ENCODE results near the gene DCDC1. TPM values are rescaled to one million over a fixed set of nuclear protein-coding genes. Genes with fewer than 3 reads are reported as not detected.

The DCDC1 gene
- total RNA-seq, 1 donor from 2014 or later = 0.16 TPM

GRCh38 chr11:31109446-31109845 lies 260.1 kb downstream of the DCDC1 start:
- intact Hi-C loops (cut with micrococcal nuclease) = no loop called here

GRCh38 chr11:31107649-31108048 lies 261.9 kb downstream of the DCDC1 start:
- intact Hi-C loops (cut with micrococcal nuclease) = no loop called here

- intact Hi-C loops (cut with micrococcal nuclease) = no loop called here
Observed at GRCh38 chr11:31106968-31107576, 262.5 kb downstream of the DCDC1 start.

GRCh38 chr11:31106326-31106725 lies 263.2 kb downstream of the DCDC1 start:
- intact Hi-C loops (cut with micrococcal nuclease) = no loop called here

- intact Hi-C loops (cut with micrococcal nuclease) = no loop called here
Observed at GRCh38 chr11:31102875-31103274, 266.7 kb downstream of the DCDC1 start.

- intact Hi-C loops (cut with micrococcal nuclease) = no loop called here
Observed at GRCh38 chr11:31102316-31102715, 267.2 kb downstream of the DCDC1 start.

GRCh38 chr11:31096191-31096805 lies 273.2 kb downstream of the DCDC1 start:
- intact Hi-C loops (cut with micrococcal nuclease) = no loop called here

- intact Hi-C loops (cut with micrococcal nuclease) = no loop called here
Observed at GRCh38 chr11:31092638-31093037, 276.9 kb downstream of the DCDC1 start.

- intact Hi-C loops (cut with micrococcal nuclease) = no loop called here
Observed at GRCh38 chr11:31089117-31089516, 280.4 kb downstream of the DCDC1 start.

- intact Hi-C loops (cut with micrococcal nuclease) = no loop called here
Observed at GRCh38 chr11:31069447-31070205, 299.9 kb downstream of the DCDC1 start.

GRCh38 chr11:31060880-31061279 lies 308.7 kb downstream of the DCDC1 start:
- intact Hi-C loops (cut with micrococcal nuclease) = no loop called here

- intact Hi-C loops (cut with micrococcal nuclease) = no loop called here
Observed at GRCh38 chr11:31059529-31059928, 310.0 kb downstream of the DCDC1 start.

- intact Hi-C loops (cut with micrococcal nuclease) = no loop called here
Observed at GRCh38 chr11:31050061-31050765, 319.3 kb downstream of the DCDC1 start.

- intact Hi-C loops (cut with micrococcal nuclease) = no loop called here
Observed at GRCh38 chr11:31045335-31045734, 324.2 kb downstream of the DCDC1 start.

- intact Hi-C loops (cut with micrococcal nuclease) = no loop called here
Observed at GRCh38 chr11:31030138-31030792, 339.3 kb downstream of the DCDC1 start.

GRCh38 chr11:31026315-31026714 lies 343.2 kb downstream of the DCDC1 start:
- intact Hi-C loops (cut with micrococcal nuclease) = no loop called here

- intact Hi-C loops (cut with micrococcal nuclease) = no loop called here
Observed at GRCh38 chr11:31022080-31022479, 347.5 kb downstream of the DCDC1 start.

GRCh38 chr11:31019786-31020185 lies 349.8 kb downstream of the DCDC1 start:
- intact Hi-C loops (cut with micrococcal nuclease) = no loop called here

- intact Hi-C loops (cut with micrococcal nuclease) = no loop called here
Observed at GRCh38 chr11:31005202-31005601, 364.3 kb downstream of the DCDC1 start.

- intact Hi-C loops (cut with micrococcal nuclease) = no loop called here
Observed at GRCh38 chr11:31001427-31001826, 368.1 kb downstream of the DCDC1 start.

GRCh38 chr11:31000381-31000780 lies 369.2 kb downstream of the DCDC1 start:
- intact Hi-C loops (cut with micrococcal nuclease) = no loop called here

- intact Hi-C loops (cut with micrococcal nuclease) = no loop called here
Observed at GRCh38 chr11:30992513-30992849, 377.1 kb downstream of the DCDC1 start.
